HepG2 (cell line): Measurements from ENCODE around the gene POU2F1.

Experiments
- GABPA ChIP-seq, 2 experiments: IDR thresholded peaks; 2 replicates each; pipeline ENCODE4 v1.6.1; 2011 to 2016; ENCODE audit warnings: low read depth in 2 of 2, low read length in 1 of 2, missing biosample characterization in 1 of 2, missing genetic modification characterization in 1 of 2
- JUN ChIP-seq: sonication (generic); formaldehyde crosslinking; IDR thresholded peaks from 2 replicates; pipeline ENCODE4 v1.4.0; 2020; ENCODE audit warnings: mild to moderate bottlenecking, missing genetic modification reagents
- ZNF691 ChIP-seq: sonication (generic); formaldehyde crosslinking; IDR thresholded peaks from 2 replicates; pipeline ENCODE4 v1.4.0; 2020; ENCODE audit warnings: missing genetic modification reagents, low read depth, mild to moderate bottlenecking, borderline replicate concordance

GRCh38 chr1:167408355-167408754, 187.7 kb downstream of the POU2F1 start:
- no peak for TF ChIP-seq JUN (CRISPR knock-in tag)
- no peak for TF ChIP-seq GABPA (IDR thresholded peaks at IDR 0.05; ENCODE audit: low read depth, low read length)
- no peak for TF ChIP-seq GABPA (CRISPR knock-in tag; IDR thresholded peaks at IDR 0.05; ENCODE audit: low read depth)
- TF ChIP-seq ZNF691: no peak
